Measurements from ENCODE around the gene TRAPPC2B.

The TRAPPC2B gene

GRCh38 chr19:57324992-57325391 is 38.4 kb upstream of the TRAPPC2B start:
- no peak for TF ChIP-seq CTCF (IDR thresholded peaks at IDR 0.05)

GRCh38 chr19:57327993-57328392 is 35.4 kb upstream of the TRAPPC2B start:
- no peak for TF ChIP-seq CTCF (IDR thresholded peaks at IDR 0.05)

- TF ChIP-seq CTCF (IDR thresholded peaks at IDR 0.05) = no peak
Measured at GRCh38 chr19:57334191-57334590, 29.2 kb upstream of the TRAPPC2B start.

- no peak for TF ChIP-seq CTCF (IDR thresholded peaks at IDR 0.05)
Measured at GRCh38 chr19:57338877-57339276, 24.5 kb upstream of the TRAPPC2B start.

- TF ChIP-seq CTCF (IDR thresholded peaks at IDR 0.05) = no peak
Measured at GRCh38 chr19:57342582-57342981, 20.8 kb upstream of the TRAPPC2B start.

GRCh38 chr19:57348136-57348535 is 15.2 kb upstream of the TRAPPC2B start:
- TF ChIP-seq CTCF (IDR thresholded peaks at IDR 0.05) = no peak

- no peak for TF ChIP-seq CTCF (IDR thresholded peaks at IDR 0.05)
Measured at GRCh38 chr19:57350877-57351805, 12.2 kb upstream of the TRAPPC2B start, which contains the start of gene ZNF304. Gene ZNF304, plus strand, starts transcription at chr19:57351271. Its CDS starts 394 bp downstream, at chr19:57351665.

All from LNCAP (cell line).